Choroid plexus epithelial cell (primary cell): Measurements from ENCODE around the gene TMPRSS4.

Experiments used
- DNase-seq: peaks from one replicate; pipeline ENCODE4 v3.0.0-alpha.2; 2010; ENCODE audit warnings: low read depth
- H3K4me3 ChIP-seq: 2 replicates; pipeline ENCODE4 v1.5.1; 2011; ENCODE audit warnings: low read depth, mild to moderate bottlenecking, control low read depth, low read length, moderate library complexity
- CTCF ChIP-seq: conservative IDR thresholded peaks from 2 replicates; pipeline ENCODE4 v1.5.1; 2011; ENCODE audit warnings: low read depth, mild to moderate bottlenecking, control low read depth, inconsistent platforms, low read length, moderate library complexity

TMPRSS4 gene

DNA sequence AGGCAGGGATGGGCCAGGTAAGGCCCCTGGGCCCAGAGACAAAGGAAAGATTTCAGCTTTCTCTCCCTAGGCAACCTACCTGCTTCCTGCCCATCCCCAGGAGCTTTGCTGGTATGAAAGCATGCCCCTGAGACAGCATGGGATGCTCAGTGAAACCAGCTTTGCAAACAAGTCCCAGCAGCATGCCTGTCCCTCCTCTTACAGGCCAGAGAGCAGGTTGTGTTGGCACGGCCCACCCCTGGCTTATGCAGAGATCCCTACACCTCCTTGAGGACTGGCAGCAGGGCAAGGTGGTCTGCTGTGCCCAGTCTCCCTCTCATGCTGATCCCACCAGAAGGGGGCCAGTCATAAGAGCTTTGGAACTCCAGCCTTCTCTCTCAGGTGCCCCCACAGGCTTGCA is 72.6 kb downstream of the TMPRSS4 start:
- no peak overlapping the region for H3K4me3 ChIP-seq
- no peak for TF ChIP-seq CTCF
- no peak for DNase-seq

DNA sequence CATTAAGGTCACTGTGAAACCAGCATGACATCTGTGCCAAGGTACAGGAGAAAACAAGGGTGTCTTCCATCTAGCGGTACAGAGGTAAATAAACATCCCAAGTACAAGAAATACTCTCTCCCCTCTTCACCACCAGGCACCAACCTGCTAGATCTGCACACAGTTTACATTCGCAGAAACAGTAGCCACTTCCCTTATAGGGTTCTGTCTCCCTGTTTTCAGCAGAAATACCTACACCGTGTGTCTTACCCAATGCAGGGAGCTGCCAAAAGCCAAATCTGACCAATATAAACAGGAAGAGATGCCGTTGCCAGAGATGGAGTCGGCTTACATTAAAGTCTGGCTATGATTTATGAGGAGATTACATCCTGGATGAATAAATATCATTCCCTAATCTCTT is 74.6 kb downstream of the TMPRSS4 start:
- DNase-seq, result no peak
- no peak for TF ChIP-seq CTCF
- H3K4me3 ChIP-seq, result no peak overlapping the region

GRCh38 chr11:118152020-118152551 is 75.2 kb downstream of the TMPRSS4 start:
- H3K4me3 ChIP-seq, result no peak overlapping the region
- TF ChIP-seq CTCF, result no peak
- DNase-seq, result no peak

GRCh38 chr11:118152552-118153471 is 75.9 kb downstream of the TMPRSS4 start, which contains the start of gene SCN4B:
SCN4B (minus strand) TSS chr11:118152823; CDS start chr11:118152673, 150 bp downstream.
- peak; percentile 49 for DNase-seq
- no peak for TF ChIP-seq CTCF
- H3K4me3 ChIP-seq, result peak within 1 kb of the TSS; percentile 44

DNA sequence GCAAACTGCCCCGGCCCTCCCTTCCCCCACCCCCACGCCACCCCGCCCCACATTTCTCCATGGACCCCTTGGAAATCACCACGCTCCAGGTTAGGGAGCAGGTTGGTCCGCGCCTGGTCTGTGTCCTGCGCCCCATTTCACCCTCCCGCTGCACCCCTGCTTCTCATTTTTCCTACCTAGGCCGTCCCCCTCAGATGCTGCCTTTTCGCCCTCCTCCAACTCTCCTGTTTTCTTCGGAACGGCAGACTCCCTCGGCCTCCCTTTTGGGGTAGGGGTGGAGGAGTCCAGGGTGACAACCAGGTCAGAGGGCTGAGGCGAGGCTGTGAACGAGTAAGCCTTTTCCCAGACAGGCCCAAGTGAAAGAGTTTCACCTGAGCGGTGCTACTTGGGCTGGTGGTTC is 76.6 kb downstream of the TMPRSS4 start:
- H3K4me3 ChIP-seq, result no peak overlapping the region
- TF ChIP-seq CTCF, result no peak

DNA sequence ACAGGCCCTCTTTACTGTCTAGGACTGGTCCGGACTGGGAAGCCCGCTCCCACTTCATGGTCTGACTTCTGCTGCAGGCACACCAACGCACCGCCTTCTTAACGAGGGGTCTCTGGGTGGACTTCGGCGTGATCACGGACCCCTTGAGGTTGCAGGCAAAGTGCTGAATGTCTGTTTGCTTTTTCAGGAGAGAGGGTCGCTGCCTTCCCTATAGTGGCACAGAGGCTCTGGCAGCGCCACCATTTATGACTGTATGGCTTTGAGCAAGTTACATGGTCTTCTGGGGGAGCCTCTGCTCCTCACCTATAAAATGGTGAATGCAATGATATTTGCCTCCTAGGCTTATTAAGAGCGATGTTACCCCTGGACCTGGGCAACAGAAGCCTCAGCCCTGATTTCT is 77.1 kb downstream of the TMPRSS4 start:
- H3K4me3 ChIP-seq, result no peak overlapping the region
- DNase-seq, result no peak
- TF ChIP-seq CTCF, result no peak

More for the DNA sequence above, 76.6 kb downstream of the TMPRSS4 start:
- DNase-seq, result no peak
